ENCODE data around the gene SERPINB7.

Gene SERPINB7

GRCh38 chr18:63850020-63850419, 74.8 kb downstream of the SERPINB7 start:
- peak in 1 of 2 donors; percentile 9 for DNase-seq

GRCh38 chr18:63850636-63851035, 75.4 kb downstream of the SERPINB7 start:
- no peak for DNase-seq
